ENCODE data around the gene CFTR. TPM values are rescaled to one million over a fixed set of nuclear protein-coding genes. Genes with fewer than 3 reads are reported as not detected.

Gene CFTR
- total and polyA plus RNA-seq, 3 donors from 2014 or later = 5.1 to 6.9 (median 5.1) TPM

GRCh38 chr7:117606132-117606531, 126.3 kb downstream of the CFTR start:
- WGBS, 2 donors = 88 to 90% methylated on average over 3 of the region's 3 CpGs
- H3K27ac ChIP-seq = no peak overlapping the region

GRCh38 chr7:117610396-117610795, 130.6 kb downstream of the CFTR start:
- no peaks in the 10 kb centered on the region for H3K4me1 ChIP-seq
- intact Hi-C loops (cut with DNase I; ENCODE audit: low total_unique reads) = no loop called here
- H3K27ac ChIP-seq = no peak overlapping the region
- DNase-seq = no peak
- H3K9me3 ChIP-seq = no peaks in the 10 kb centered on the region
- H3K4me3 ChIP-seq = no peak overlapping the region
- TF ChIP-seq POLR2A (IDR thresholded peaks at IDR 0.05) = no peak
- no peak for TF ChIP-seq CTCF (IDR thresholded peaks at IDR 0.05)
- no peaks in the 10 kb centered on the region for H3K27me3 ChIP-seq
- H3K36me3 ChIP-seq (ENCODE audit: low read depth, missing control alignments) = no peaks in the 10 kb centered on the region
- WGBS, 2 donors = 95 to 96% methylated on average over 2 of the region's 2 CpGs

More at GRCh38 chr7:117606132-117606531, 126.3 kb downstream of the CFTR start:
- H3K9me3 ChIP-seq = no peaks in the 10 kb centered on the region
- no peaks in the 10 kb centered on the region for H3K4me1 ChIP-seq
- H3K4me3 ChIP-seq = no peak overlapping the region
- no peaks in the 10 kb centered on the region for H3K36me3 ChIP-seq (ENCODE audit: low read depth, missing control alignments)
- intact Hi-C loops (cut with DNase I; ENCODE audit: low total_unique reads) = no loop called here
- DNase-seq = no peak
- no peaks in the 10 kb centered on the region for H3K27me3 ChIP-seq
- TF ChIP-seq POLR2A (IDR thresholded peaks at IDR 0.05) = no peak
- no peak for TF ChIP-seq CTCF (IDR thresholded peaks at IDR 0.05)

GRCh38 chr7:117612637-117613036, 132.8 kb downstream of the CFTR start:
- TF ChIP-seq CTCF (IDR thresholded peaks at IDR 0.05) (no peak), POLR2A (IDR thresholded peaks at IDR 0.05) (no peak)
- Histone ChIP-seq H3K4me1 (no peaks in the 10 kb centered on the region), H3K9me3 (no peaks in the 10 kb centered on the region), H3K4me3 (no peak overlapping the region), H3K27me3 (no peaks in the 10 kb centered on the region), H3K36me3 (ENCODE audit: low read depth, missing control alignments) (no peaks in the 10 kb centered on the region), H3K27ac (no peak overlapping the region)
- 83 to 84% methylated on average over 3 of the region's 3 CpGs for WGBS, 2 donors
- DNase-seq = no peak
- intact Hi-C loops (cut with DNase I; ENCODE audit: low total_unique reads) = no loop called here

- Histone ChIP-seq H3K4me3 (no peak overlapping the region), H3K27ac (no peak overlapping the region), H3K9me3 (no peaks in the 10 kb centered on the region), H3K36me3 (ENCODE audit: low read depth, missing control alignments) (no peaks in the 10 kb centered on the region), H3K27me3 (no peaks in the 10 kb centered on the region), H3K4me1 (no peaks in the 10 kb centered on the region)
- TF ChIP-seq POLR2A (IDR thresholded peaks at IDR 0.05) (no peak), CTCF (IDR thresholded peaks at IDR 0.05) (no peak)
- intact Hi-C loops (cut with DNase I; ENCODE audit: low total_unique reads) = no loop called here
- no peak for DNase-seq
- 58 to 67% methylated on average over 1 of the region's 1 CpG for WGBS, 2 donors
These were observed 136.9 kb downstream of the CFTR start for GRCh38 chr7:117616694-117617093.

GRCh38 chr7:117619681-117620080, 139.9 kb downstream of the CFTR start:
- Histone ChIP-seq H3K4me3 (no peak overlapping the region), H3K27ac (no peak overlapping the region), H3K36me3 (ENCODE audit: low read depth, missing control alignments) (no peaks in the 10 kb centered on the region), H3K9me3 (no peaks in the 10 kb centered on the region), H3K27me3 (no peaks in the 10 kb centered on the region), H3K4me1 (no peaks in the 10 kb centered on the region)
- no peak for DNase-seq
- TF ChIP-seq POLR2A (IDR thresholded peaks at IDR 0.05) = no peak
- no peak for TF ChIP-seq CTCF (IDR thresholded peaks at IDR 0.05)
- intact Hi-C loops (cut with DNase I; ENCODE audit: low total_unique reads) = no loop called here
